ENCODE data around the gene CNST.
"Not testable (repeated sequence)": the region's sequence is repeated elsewhere in the genome, so short reads cannot be mapped to it uniquely, and the experiment has no call there.

The CNST gene

GRCh38 chr1:246680696-246681130 is 114.5 kb downstream of the CNST start:
- no peak for DNase-seq

DNA sequence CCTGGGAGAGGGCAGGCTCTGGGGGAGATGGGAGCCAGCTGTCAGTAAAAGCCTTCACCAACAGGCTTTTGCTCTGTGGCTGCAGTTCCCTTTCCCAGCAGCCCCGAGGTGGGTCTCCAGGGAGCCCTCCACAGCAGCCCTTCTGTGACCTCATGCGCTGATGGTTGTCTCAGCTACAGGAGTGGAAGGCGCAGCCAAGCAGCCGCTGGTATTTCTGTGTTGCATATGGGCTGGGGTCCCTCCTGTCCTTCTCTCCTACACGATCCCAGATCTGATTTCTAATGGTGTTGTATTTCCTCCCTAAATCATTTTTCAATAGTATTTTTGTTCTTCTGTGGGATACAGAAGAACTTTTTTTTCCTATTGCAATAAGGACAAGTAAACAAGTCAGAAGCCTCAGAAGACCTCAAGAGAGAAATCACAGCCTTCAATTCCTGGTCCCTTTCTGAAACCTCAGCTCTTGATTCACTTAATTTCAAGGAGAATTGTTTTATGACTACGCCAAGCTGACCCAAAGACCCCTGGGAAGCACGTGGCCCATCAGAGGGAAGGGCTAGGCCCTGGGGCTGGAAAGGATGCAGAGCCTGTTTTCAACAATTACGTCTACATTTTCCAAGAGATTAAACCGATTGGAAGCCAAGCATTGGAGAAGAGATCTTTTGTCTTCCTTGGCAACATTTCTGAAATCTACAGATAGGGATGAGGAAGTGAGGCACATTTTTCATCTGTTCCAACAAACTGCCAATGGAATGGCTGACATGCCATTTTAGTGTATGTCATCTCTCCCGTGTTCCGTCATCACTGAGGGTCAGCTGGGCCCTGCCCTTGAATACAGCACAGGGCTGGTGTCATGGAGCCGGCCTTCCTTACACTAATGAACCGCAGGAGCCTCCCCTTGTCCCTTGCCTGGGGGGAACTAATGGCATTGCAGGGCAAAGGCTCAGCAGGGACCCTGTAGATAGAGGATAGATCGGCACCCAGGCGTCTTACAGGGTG is 115.9 kb downstream of the CNST start:
- no peak for DNase-seq

DNA sequence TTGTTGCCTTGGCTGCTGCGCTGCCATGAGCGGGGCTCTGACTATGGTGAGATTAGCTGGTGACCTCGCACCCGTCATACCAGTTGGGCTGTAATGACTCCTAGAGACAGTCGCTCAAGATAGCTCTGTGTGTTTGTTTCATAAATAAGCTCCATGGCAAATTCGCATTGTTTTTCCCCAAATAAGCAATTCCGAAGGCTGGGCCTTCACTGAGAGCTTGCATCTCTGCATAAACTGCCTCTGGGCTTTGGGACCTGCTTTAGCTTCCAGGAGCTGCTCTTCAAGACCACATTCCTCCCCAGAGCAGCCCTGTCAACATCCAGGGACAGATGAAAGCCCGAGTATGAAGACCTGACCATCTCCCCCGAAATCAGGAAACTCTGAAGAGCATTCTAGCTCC is 117.3 kb downstream of the CNST start:
- no peak for DNase-seq

DNA sequence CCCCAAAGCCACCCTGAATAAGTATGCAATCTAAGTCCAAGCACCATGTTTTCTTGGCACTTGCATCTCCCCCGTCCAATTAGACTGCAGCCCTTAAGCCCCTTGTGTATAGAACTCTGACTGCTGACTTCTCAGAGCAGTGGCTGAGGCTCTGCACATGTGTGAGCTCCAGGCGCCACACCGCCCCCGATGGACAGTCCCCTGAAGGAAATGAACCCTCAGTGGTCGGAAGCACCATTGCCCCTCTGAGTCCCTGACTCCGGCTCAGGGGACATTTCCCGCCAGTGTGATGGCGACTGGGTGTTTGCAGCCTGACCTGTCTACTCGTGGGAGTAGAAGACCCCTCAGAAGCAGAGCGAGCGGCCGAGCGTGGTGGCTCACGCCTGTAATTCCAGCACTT is 120.7 kb downstream of the CNST start:
- no peak for DNase-seq

GRCh38 chr1:246689409-246690008 is 123.3 kb downstream of the CNST start:
- DNase-seq = peak; percentile 89

DNA sequence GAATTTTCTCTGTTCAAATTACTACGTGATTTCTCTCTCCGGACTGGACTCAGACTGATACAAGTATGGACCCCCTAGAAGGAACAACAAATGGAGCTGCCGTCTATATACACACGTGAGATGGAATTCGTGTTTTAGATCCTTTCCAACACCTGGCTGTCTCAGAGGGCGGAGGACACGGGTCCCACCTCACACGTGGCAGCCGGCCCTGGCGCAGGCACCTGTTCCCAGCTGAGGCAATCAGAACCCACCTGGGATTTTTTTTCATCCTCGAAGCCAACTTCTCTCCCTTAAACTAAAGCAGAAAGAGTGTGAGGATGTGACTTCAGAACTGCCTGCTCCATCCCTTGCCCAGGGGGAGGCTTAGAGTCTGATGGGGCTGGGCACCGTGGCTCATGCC is 123.8 kb downstream of the CNST start:
- DNase-seq = no peak

GRCh38 chr1:246691622-246692495 is 125.6 kb downstream of the CNST start:
- no peak for DNase-seq

GRCh38 chr1:246694213-246694895 is 128.1 kb downstream of the CNST start:
- not testable (repeated sequence) for DNase-seq

- DNase-seq = peak; percentile 34
Observed at GRCh38 chr1:246695136-246695535, 128.9 kb downstream of the CNST start.

DNA sequence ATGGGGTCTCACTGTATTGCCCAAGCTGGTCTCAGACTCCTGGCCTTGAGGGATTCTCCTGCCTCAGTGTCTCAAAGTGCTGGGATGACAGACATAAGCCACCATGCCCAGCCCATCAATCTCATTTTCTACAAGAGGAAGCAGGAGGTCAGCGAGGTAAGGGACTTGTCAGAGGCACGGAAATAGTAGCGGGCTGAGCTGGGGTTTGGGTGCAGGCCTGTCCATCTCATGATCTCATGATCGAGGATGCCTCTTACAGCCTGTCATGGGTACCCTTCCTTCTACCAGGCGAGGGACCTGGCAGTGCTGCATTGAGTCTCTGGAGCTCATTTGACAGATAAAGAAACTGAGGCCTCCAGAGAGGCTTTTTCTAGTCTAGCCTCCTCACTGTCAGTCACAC is 129.4 kb downstream of the CNST start:
- DNase-seq = no peak

DNA sequence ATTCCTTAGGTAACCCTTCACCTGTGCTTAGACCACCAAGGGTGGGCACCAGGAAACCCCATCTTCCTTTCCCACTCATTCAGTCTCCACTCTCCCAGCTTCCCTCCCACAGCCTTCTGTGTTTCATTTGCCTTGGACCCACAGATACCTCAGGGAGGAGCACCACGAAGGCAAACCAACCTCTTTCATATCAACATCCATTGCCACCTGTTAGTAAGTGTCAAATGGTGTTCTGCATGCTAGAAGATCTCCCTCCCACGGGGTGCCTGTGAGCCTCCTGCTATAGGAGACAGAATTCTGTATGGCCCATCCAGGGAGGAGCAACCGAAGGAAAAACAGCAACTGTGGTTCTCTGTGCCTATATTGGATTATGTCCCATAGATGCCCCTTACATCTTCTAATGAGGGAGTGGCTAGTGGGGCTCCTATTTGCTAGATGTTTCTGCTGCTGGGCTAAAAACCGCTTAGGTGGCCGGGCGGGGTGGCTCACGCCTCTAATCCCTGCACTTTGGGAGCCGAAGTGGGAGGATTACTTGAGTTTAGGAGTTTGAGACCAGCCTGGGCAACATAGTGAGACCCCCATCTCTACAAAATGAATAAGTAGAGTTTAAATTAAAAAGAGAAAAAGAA is 132.3 kb downstream of the CNST start:
- DNase-seq = no peak

- peak; percentile 95 for DNase-seq
Observed at GRCh38 chr1:246699095-246699735, 133.0 kb downstream of the CNST start.

- no peak for DNase-seq
Observed at GRCh38 chr1:246703581-246703980, 137.3 kb downstream of the CNST start.

DNA sequence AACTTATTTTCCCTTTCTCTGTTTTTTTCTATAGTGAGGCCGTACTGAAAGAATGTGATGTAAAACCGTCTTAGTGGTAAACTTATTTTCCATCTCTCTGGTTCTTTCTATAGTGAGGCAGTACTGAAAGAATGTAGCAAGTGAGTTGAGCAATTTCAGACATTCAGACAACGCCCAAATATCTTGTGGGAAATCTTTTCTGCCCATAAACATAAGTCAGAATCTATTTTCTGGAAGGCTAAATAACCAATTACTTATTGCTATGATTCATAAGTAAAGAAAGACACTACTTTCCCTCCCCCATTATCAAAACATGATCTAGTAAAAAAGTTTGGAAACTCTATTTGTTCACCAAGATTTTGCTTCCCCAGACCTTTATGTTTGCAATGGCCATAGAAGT is 139.1 kb downstream of the CNST start:
- peak; percentile 81 for DNase-seq

DNA sequence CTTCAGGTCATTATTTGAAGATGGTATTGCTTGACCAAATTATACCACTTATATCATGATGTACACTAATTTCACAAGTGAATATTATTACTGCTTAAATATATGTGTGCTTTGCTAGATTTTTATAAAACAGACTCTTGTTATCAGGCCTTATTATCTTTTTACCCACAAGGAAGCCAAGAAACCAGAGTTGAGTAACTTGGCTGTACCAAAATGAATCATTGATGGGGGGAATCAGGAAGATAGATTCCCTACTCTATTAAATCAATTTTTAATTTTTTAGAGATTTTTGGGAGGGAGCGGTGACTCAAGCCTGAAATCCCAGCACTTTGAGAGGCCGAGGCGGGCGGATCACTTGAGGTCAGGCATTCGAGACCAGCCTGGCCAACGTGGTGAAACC is 141.9 kb downstream of the CNST start:
- DNase-seq = no peak

DNA sequence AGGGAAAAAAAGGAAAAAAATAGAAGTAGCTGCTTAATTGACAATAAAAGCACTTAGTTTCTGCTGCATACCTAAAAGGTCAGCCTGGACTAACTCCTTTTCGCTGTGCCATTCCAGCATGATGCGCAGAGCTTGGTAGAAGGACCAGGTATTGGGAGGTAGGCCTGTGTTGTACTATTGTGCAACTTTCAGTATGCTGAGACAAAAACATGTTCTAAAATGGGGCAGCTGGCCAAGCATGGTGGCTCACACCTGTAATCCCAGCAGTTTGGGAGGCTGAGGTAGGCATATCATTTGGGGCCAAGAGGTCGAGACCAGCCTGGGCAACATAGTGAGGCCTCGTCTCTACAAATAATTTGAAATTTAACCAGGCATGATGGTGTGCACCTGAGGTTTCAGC is 142.9 kb downstream of the CNST start:
- no peak for DNase-seq

DNA sequence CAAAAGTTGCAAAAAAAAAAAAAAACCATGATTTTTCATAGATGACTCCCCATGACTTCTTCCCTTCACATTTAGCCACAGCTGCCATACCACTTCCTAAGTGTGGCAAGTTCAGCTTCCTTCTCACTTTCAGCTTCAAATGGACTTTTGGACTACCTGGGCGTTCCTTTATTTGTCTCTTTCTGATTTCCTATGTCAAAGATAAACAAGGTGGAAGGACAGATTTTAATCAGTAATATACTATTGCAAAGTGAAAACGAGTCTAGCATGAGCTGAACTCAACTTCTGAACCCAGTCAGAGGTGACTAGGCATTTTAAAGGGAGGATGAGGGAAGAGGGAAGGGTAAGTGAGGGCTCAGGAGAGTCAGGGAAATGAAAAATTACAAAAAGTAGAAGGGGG is 143.6 kb downstream of the CNST start:
- DNase-seq = no peak

DNA sequence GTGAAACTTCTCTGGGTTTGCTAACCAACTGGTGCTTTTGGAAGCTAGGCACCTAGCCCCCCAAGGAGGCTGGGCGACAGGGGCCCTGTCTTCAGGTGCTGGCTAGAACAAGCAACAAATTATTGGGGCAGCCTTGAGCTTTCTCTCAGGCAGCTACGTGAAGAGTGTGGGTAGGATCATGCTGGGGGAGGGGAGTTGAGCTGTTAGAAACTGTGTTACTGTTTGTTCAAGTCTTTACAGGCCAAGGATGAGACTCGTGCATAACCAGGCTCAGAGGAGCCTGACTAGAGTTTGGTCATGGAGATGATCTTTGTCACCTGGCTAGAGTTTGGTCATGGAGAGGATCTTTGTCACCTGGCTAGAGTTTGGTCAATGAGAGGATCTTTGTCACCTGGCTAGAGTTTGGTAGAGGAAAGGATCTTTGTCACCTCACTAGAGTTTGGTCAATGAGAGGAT is 145.3 kb downstream of the CNST start:
- no peak for DNase-seq

GRCh38 chr1:246712428-246712827 is 146.2 kb downstream of the CNST start:
- DNase-seq = not testable (repeated sequence)

Data from suppressor macrophage treated with lipopolysaccharide for 4 hours (primary cell).